ENCODE data around the gene TANK. TPM values are rescaled to one million over a fixed set of nuclear protein-coding genes. Genes with fewer than 3 reads are reported as not detected.

Gene TANK
- total and polyA plus RNA-seq, 2 of the 8 experiments (the other 6 are each of a cell fraction or from before 2014, with no cell fraction given), result 7.0 to 26.1 TPM

DNA sequence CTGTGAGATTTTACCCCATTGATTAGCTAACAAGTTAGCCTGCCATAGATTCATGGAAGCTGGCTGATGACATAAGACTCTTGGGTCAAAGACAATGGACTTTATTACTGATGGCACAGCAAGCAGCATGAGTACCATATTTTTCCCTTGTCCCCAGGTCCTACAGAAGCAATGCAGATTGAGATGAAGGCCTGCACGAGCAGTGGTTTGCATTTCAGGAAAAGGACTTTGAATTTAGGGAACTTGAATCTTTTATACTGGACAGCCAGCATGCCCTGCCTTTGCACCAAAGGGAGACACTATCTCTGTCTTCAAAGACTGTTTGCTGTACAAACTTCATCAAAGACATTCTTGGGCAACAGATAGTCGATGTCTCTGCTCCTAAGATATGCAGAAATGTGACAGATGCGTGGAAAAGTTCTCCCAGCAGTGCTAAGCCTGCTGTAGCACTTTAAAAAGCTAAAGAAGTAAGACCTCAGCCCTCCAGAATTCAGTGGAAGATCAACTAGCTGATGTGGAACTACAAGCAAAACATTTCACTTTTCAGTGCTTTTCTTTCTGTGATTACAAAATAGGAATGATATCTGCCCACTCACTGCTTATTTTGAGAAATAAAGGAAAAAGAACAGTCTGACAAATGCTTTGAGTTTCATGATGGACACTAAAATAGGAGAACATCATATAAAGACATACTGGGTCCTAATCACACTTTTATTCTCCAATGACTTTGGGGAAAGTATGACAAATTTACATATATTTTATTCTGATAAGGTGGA lies 44.4 kb upstream of the TANK start (continued):
- TF ChIP-seq, protein P1, sequence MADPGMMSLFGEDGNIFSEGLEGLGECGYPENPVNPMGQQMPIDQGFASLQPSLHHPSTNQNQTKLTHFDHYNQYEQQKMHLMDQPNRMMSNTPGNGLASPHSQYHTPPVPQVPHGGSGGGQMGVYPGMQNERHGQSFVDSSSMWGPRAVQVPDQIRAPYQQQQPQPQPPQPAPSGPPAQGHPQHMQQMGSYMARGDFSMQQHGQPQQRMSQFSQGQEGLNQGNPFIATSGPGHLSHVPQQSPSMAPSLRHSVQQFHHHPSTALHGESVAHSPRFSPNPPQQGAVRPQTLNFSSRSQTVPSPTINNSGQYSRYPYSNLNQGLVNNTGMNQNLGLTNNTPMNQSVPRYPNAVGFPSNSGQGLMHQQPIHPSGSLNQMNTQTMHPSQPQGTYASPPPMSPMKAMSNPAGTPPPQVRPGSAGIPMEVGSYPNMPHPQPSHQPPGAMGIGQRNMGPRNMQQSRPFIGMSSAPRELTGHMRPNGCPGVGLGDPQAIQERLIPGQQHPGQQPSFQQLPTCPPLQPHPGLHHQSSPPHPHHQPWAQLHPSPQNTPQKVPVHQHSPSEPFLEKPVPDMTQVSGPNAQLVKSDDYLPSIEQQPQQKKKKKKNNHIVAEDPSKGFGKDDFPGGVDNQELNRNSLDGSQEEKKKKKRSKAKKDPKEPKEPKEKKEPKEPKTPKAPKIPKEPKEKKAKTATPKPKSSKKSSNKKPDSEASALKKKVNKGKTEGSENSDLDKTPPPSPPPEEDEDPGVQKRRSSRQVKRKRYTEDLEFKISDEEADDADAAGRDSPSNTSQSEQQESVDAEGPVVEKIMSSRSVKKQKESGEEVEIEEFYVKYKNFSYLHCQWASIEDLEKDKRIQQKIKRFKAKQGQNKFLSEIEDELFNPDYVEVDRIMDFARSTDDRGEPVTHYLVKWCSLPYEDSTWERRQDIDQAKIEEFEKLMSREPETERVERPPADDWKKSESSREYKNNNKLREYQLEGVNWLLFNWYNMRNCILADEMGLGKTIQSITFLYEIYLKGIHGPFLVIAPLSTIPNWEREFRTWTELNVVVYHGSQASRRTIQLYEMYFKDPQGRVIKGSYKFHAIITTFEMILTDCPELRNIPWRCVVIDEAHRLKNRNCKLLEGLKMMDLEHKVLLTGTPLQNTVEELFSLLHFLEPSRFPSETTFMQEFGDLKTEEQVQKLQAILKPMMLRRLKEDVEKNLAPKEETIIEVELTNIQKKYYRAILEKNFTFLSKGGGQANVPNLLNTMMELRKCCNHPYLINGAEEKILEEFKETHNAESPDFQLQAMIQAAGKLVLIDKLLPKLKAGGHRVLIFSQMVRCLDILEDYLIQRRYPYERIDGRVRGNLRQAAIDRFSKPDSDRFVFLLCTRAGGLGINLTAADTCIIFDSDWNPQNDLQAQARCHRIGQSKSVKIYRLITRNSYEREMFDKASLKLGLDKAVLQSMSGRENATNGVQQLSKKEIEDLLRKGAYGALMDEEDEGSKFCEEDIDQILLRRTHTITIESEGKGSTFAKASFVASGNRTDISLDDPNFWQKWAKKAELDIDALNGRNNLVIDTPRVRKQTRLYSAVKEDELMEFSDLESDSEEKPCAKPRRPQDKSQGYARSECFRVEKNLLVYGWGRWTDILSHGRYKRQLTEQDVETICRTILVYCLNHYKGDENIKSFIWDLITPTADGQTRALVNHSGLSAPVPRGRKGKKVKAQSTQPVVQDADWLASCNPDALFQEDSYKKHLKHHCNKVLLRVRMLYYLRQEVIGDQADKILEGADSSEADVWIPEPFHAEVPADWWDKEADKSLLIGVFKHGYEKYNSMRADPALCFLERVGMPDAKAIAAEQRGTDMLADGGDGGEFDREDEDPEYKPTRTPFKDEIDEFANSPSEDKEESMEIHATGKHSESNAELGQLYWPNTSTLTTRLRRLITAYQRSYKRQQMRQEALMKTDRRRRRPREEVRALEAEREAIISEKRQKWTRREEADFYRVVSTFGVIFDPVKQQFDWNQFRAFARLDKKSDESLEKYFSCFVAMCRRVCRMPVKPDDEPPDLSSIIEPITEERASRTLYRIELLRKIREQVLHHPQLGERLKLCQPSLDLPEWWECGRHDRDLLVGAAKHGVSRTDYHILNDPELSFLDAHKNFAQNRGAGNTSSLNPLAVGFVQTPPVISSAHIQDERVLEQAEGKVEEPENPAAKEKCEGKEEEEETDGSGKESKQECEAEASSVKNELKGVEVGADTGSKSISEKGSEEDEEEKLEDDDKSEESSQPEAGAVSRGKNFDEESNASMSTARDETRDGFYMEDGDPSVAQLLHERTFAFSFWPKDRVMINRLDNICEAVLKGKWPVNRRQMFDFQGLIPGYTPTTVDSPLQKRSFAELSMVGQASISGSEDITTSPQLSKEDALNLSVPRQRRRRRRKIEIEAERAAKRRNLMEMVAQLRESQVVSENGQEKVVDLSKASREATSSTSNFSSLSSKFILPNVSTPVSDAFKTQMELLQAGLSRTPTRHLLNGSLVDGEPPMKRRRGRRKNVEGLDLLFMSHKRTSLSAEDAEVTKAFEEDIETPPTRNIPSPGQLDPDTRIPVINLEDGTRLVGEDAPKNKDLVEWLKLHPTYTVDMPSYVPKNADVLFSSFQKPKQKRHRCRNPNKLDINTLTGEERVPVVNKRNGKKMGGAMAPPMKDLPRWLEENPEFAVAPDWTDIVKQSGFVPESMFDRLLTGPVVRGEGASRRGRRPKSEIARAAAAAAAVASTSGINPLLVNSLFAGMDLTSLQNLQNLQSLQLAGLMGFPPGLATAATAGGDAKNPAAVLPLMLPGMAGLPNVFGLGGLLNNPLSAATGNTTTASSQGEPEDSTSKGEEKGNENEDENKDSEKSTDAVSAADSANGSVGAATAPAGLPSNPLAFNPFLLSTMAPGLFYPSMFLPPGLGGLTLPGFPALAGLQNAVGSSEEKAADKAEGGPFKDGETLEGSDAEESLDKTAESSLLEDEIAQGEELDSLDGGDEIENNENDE (IDR thresholded peaks at IDR 0.05; ENCODE audit: insufficient replicate concordance, low read length), result no peak
- TF ChIP-seq, protein P2, sequence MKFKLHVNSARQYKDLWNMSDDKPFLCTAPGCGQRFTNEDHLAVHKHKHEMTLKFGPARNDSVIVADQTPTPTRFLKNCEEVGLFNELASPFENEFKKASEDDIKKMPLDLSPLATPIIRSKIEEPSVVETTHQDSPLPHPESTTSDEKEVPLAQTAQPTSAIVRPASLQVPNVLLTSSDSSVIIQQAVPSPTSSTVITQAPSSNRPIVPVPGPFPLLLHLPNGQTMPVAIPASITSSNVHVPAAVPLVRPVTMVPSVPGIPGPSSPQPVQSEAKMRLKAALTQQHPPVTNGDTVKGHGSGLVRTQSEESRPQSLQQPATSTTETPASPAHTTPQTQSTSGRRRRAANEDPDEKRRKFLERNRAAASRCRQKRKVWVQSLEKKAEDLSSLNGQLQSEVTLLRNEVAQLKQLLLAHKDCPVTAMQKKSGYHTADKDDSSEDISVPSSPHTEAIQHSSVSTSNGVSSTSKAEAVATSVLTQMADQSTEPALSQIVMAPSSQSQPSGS (IDR thresholded peaks at IDR 0.05; ENCODE audit: low read length), result no peak
- no peak for TF ChIP-seq CHD1 (IDR thresholded peaks at IDR 0.05; ENCODE audit: low read depth, low read length)
- TF ChIP-seq TAF7 (optimal IDR thresholded peaks at IDR 0.05; ENCODE audit: borderline replicate concordance, low read depth, low read length), result no peak
- no peak for TF ChIP-seq SUZ12 (IDR thresholded peaks at IDR 0.05; ENCODE audit: low read length)
- no peak for TF ChIP-seq SAP30 (IDR thresholded peaks at IDR 0.05; ENCODE audit: insufficient read depth, insufficient replicate concordance, low read length)
- TF ChIP-seq RNF2 (IDR thresholded peaks at IDR 0.05; ENCODE audit: borderline replicate concordance, low read depth, low read length, missing control alignments, poor library complexity, severe bottlenecking), result no peak

All from H1 (cell line).